CD4-positive, alpha-beta T cell treated with Interleukin-15 for 1 hour (primary cell): ENCODE data around the gene PTPRJ.
"Not testable (repeated sequence)": the region's sequence is repeated elsewhere in the genome, so short reads cannot be mapped to it uniquely, and the experiment has no call there.

Source experiments
- DNase-seq: peaks from one replicate; pipeline ENCODE4 v3.0.0-alpha.2; 2020

The PTPRJ gene

GRCh38 chr11:47980088-47980906 is at the start of gene PTPRJ:
PTPRJ (plus strand) TSS chr11:47980559; CDS start chr11:47980913, 354 bp downstream.
- peak; percentile 62 for DNase-seq

DNA sequence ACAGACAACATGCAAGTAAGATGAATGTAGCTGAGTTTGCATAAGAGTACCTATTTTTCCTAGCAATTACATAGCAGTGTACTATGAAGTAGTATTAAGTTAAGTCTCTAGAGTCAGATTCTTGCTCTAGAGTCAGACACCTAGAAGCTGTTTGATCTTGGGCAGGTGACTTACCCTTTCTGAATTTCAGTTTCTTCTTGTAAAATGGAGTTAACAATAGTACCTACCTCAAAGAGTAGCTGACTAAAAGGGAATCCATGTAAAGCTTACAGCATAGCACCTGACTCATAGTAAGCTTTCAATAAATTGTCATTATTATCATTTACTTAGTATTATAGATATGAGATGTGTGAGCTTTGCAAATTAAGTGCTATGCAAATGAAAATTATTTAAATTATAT is 47.8 kb upstream of the PTPRJ start:
- DNase-seq: no peak

DNA sequence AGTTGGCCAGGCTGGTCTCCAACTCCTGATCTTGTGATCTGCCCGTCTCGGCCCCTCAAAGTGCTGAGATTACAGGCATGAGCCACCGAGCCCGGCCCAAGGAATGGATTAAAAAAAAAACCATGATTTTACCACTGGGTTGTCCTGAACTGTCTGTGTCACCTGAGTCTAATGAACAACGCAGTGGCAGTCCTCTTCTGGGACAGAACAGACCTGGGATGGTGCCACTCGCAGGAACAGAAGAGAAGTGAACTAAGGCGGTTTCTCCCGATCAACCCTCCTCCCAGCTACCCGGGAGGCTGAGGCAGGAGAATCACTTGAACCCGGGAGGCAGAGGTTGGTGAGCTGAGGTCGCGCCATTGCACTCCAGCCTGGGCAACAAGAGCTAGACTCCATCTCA is 46.6 kb upstream of the PTPRJ start:
- DNase-seq: not testable (repeated sequence)

GRCh38 chr11:47938791-47939560 is 41.4 kb upstream of the PTPRJ start:
- DNase-seq: no peak

DNA sequence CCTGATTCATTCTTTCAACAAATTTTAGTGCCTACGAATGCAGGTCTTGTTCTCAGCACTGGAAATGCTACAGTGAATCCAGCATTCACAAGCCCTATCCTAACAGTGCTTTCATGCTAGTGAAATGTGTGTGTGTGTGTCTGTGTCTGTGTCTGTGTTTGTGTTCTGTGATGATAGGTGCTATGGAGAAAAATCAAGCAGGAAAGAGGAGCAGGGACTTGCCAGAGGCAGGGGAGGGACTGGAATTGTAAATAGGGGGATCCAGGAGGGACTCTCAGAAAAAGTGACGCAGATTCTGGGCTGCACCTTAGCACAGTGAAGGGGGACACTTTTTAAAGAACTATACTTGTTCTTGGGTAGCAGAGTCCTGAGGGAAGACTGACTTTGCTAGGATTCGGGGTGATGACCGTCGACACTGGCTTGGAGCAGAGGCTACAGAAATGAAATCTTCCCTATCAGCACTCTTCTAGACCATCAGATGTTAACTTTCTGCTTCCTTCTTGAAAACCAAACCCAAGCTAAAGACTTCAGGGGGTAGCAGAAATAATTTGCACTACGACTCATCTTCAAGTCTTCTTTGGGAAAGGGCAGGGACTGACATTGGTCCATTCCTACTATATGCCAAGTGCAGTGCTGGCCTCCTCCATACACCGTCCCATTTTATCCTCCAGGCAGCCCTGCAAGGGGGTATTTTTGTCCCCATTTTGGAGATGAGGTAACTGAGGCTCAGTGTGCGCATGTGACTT is 39.3 kb upstream of the PTPRJ start:
- DNase-seq: no peak

DNA sequence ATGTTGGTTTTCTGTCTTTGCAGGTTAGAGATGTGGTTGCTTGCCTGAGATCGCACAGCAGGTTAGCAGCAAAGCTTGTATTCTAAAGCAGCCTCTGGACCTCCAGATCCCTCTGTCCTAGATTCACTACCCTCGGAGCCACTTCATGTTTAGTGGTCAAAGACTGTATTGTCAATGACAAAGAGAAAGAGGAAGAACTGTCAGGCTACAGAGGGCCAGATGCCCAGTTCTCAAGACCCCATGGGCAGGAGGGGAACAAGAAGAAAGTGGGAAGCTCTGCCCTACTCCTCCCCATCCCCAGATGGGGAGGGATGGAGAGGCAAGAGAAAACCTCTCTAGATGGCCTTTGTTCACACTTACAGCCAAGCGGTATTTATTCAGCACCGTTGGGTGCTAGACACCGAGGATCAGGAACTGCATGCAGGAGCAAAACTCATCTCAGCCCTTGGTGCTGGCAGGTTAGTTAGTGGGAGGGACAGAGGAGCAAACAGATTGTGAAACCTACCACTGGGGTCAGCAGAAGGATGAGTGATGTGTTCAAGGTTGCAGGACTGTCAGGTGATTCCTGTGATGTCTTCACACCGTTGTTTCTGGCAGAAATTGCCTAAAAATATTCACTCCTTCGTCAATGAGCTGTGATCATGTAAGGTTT is 38.3 kb upstream of the PTPRJ start:
- no peak for DNase-seq

GRCh38 chr11:47943721-47944586 is 36.4 kb upstream of the PTPRJ start:
- no peak for DNase-seq

DNA sequence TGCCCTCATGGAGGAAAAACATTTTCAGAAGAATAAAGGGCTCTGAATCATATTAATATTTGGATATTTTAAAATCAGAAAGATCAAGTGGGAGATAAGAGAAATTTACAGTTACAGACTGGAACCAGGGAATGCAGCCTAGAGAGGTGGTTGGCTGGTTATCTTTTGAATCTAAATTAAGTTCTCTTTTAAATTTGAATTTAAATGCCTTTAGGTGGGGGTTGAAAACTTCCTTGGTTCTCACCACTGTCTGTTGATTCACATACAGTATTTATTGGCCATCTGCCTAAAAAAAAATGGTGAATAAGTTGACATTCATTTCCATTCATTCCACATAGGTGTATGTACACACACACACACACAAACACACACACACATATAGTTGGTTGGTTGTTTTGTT is 35.7 kb upstream of the PTPRJ start:
- no peak for DNase-seq

- peak; percentile 74 for DNase-seq
Measured at GRCh38 chr11:47946682-47947559, 33.4 kb upstream of the PTPRJ start.

DNA sequence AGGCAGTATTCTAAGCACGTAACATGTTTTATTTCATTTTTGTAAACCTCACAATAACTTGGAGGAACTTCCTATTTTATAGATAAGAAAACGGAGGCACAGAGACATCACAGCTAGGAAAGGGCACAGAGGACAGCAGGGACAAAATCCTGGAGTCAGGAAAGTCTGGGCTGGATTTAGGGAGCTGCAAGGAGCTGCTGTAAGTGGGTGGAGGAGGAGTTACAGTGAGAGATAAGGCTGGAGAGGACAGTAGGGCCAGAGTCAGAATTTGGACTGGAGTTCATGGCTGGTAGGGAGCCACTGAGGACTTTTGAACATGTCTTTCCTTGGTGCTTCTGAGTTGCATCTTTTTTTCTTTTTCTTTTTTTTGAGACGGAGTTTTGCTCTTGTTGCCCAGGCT is 32.2 kb upstream of the PTPRJ start:
- no peak for DNase-seq

DNA sequence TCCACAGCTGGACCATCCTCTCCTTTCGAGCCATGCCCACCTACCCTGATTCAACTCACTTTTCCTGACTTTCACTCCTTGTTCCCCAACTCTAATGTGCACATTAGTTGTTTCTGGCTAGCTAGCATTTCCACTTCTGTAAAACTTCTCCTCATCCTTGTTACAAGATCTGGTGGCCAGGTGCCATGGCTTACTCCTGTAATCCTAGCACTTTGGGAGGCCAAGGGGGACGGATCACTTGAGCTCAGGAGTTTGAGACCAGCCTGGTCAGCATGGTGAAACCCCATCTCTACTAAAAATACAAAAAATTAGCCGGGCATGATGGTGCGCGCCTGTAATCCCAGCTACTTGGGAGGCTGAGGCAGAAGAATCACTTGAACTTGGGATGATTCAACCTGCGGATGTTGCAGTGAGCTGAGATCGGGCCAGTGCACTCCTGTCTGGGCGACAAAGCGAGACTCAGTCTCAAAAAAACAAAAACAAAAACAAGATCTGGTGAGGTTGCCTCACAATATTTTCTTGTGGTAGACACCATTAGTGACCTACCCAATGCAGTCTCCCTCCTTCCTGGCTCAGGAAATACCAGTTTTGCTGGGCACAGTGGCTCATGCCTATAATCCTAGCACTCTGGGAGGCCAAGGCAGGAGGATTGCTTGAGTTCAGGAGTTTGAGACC is 31.2 kb upstream of the PTPRJ start:
- not testable (repeated sequence) for DNase-seq

DNA sequence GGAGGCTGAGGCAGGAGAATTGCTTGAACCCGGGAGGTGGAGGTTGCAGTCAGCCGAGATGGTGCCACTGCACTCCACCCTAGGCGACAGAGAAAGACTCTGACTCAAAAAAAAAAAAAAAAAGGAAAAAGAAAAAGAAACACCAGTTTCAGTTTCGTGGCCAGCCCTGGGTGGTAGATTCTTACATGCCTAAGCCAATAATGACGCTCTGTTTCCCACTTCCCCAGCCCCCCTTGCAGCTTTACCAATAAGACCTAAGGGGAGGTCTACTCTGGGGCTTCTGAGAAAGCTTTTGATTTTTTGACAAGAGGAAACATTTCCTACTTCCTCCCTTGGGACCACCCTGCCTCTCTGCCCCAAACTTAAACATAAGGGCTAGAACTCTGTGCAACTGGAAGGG is 30.0 kb upstream of the PTPRJ start:
- DNase-seq: peak; percentile 78

DNA sequence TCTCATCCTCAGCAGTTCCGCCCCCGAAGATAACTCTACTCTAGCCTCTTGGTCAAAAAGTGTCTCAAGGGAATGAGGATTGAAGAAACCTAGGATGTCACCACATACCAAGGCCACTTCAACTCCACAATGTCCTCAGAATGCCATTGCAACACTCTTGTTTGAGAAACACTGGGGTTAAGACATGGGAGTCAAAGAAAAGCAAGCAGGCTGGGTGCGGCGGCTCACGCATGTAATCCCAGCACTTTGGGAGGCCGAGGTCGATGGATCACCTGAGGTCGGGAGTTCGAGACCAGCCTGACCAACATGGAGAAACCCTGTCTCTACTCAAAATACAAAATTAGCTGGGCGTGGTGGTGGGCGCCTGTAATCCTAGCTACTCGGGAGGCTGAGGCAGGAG is 28.9 kb upstream of the PTPRJ start:
- DNase-seq: peak; percentile 21

DNA sequence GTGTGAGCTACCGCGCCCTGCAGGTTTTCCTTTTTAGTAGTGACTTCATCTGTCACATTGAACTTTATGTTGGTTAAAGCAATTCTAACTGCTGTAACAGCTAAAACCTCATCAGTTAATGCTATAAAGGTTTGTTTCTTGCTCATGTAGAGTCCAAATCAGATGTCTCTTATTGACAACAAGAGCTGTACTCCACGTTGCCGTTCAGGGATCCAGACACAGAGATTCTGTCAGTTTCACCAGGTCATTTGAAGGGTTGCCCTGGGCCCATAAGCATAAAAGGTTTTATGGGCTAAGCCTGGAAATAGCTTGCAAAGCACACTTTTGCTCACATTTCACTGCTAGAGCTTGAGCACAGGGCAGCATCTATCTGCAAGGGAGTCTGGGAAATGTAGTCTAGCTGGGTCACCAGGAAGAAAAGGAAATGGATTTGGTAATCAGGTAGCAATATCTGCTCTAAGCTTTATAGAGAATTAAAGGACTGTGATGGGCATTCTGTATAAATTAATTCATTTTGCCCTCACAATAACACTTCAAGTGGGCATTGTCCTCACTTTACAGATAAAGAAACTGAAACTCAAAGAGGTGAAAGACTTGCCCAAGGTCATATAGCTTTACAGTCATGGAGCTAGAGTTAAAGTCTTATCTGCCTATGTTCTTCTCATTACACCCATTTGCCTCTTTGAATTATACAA is 25.2 kb upstream of the PTPRJ start:
- no peak for DNase-seq

GRCh38 chr11:47960015-47960414 is 20.3 kb upstream of the PTPRJ start:
- no peak for DNase-seq

DNA sequence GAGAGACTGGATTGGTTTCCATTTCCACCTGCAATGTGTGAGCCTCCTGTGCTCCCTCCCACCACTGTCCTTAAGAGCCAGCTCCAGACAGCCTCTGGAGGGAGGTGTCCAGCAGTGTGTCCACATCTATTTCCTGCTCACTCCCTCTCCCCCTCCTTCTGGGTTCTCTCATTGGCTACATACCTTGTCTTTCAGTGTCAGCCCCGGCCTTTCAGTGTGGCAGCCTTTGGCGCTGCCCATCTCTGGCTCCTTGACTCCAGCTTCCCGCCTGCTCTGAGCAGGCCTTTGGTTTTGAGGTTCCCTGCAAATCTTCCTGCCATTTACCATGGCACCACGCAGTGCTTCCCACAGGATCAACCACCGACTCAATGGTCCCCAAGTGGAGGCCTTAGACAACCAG is 19.0 kb upstream of the PTPRJ start:
- no peak for DNase-seq

- DNase-seq: no peak
Measured at GRCh38 chr11:47964546-47964945, 15.8 kb upstream of the PTPRJ start.

- no peak for DNase-seq
Measured at GRCh38 chr11:47967577-47968525, 12.5 kb upstream of the PTPRJ start.
